HG03139 (cell line): ENCODE data around the gene ANKFN1.

Experiments
- ATAC-seq: cut with Tn5 transposase; IDR thresholded peaks from one replicate; pipeline ENCODE4 v1.9.1; 2021; ENCODE audit not compliant: unreplicated experiment

The ANKFN1 gene

DNA sequence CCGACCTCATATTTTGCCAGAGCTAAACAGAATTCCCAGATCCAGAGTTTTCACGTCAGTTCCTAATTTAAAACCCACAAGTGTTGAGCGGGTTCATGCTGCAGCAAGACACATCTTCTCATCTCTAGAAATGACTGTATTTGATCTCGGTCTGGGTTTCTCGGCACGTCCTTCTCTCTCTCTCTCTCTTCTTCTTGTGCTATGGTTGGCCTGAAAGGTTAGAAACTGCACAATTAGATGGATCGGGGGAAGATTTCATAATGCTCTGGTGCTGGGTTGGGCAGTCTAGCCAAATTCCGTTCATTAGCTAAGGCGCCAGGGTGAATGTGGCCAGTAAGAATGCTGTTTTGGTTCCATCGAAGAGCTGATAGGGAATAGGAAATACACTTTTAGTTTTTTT lies 281.3 kb downstream of the ANKFN1 start:
- no peak for ATAC-seq

GRCh38 chr17:56436142-56436541 lies 282.9 kb downstream of the ANKFN1 start:
- ATAC-seq = no peak

- ATAC-seq = no peak
These were observed 287.1 kb downstream of the ANKFN1 start for GRCh38 chr17:56440419-56440818.

GRCh38 chr17:56441308-56441707 lies 288.0 kb downstream of the ANKFN1 start:
- ATAC-seq = no peak

DNA sequence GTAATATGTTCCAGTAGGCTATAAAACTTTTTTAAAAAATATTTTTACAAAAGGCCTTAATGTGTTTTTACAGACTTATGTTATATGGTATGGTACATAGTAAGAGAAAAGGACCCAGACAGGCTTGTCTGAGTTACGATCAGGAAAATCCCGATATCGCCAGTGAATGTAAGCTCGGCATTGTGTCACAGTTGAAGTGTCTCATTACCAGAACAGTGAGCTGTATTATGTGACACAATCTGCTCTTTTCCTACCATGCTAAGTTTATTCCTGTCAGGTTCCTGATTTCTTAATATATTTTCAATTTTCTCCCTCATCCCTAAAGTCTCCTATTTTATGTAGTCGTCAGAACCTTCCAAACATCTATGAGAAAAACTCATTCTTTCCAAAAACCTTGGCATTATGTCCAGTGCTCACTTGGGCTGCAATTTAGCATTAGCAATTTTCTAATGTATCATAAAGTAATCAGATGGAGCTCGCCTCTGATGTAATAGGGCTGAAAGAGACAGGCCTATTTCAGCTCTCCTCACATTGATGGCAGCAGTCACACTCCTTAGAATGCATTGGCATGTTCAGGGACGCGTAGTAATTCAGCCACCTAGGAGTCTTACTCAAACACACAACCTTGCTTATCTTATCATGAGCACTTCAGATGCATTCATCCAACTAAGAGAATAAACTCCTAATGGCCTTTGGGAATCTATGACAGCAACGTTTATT lies 292.6 kb downstream of the ANKFN1 start:
- no peak for ATAC-seq

DNA sequence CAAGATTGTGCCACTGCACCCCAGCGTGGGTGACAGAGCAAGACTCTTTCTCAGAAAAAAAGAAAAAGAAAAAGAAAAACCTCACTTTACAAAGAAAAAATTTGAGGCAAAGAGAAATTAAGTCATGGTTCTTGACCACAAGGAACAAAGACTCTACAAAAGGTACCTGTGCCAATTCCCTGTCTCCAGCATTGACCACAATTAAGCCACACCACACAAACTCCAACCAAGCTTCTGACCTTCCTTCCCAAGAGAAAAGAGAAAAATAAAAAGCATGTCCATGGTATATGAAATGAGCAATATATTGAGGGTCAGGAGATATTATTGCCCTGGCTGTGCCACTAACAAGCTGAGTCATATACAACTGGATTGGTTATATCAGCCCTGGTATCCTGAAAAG lies 293.9 kb downstream of the ANKFN1 start:
- ATAC-seq = no peak

GRCh38 chr17:56448371-56448770 lies 295.1 kb downstream of the ANKFN1 start:
- ATAC-seq = no peak

DNA sequence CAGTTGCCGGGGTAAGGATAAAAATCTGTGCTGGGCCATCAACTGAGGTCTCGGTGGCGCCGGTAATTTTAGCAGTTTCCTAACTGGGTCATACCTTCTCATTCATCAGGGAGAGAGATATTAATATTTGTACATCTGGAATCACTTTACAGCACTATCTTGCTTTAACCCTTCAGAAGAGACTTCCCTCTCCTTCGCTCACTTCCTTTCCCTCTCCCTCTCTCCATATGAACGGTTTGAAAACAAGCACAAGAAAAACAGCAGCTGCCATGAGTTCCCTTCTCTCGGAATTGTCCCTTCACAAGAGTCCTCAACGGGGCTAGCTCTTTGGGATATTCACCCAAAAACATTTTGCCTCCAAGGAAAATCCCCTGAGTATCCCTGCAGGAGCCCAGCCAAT lies 295.9 kb downstream of the ANKFN1 start:
- no peak for ATAC-seq

DNA sequence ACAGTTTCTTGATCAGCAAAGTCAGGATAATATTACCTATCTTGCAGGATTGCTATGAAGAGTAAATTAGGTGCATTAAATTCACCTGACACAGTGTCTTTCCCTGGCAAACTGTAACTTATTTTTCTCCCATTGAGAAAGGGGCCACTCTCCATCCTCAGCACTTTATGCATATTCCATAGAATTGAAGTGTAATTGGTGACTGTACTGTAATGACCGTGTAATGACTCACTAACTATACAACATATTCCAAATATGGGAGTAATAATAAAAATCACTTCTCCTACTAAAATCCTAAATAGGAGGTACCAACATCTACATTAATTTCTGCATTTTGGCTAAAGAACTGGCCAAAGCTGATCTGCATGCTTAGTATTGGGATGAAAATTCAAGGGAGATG lies 298.4 kb downstream of the ANKFN1 start:
- ATAC-seq = no peak

- ATAC-seq = no peak
These were observed 299.2 kb downstream of the ANKFN1 start for GRCh38 chr17:56452461-56452860.

DNA sequence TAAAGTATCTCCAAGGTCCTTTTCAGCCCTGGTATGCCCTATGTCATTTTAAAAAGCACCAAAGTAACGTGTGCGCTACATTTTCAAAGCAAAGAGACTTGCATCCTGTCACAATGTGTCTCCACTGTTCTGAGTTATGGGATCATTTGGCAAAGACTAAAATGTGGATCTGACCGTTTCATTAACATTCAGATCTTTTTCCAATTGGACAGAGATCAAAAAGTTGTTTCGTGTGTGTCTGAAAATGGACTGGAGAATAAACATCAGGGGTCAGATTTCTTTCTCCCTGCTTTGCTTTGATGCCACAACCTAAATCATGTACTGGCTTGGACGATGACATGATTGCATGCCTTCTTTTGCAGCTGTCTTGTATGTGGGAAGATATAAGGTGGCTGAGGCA lies 304.2 kb downstream of the ANKFN1 start:
- no peak for ATAC-seq

DNA sequence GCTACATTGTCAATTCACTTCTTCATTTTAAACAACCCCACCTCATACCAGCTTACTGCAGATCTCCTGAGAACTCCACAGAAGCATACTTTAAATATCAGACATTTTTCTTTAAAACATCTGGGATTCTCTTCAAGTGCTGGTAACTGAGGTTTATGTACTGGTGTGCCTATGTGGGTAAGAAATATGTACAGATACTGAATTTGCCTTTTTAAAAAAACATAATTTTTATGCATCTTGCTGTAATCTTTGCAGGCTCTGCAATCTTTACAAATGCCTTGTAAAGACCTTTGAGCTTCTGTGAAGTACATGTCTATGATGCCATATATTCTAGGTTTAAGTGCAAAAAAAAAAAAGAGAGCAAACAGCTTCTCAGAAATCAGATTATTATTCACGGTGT lies 312.6 kb downstream of the ANKFN1 start:
- no peak for ATAC-seq

GRCh38 chr17:56468840-56469239 lies 315.6 kb downstream of the ANKFN1 start:
- ATAC-seq = no peak

DNA sequence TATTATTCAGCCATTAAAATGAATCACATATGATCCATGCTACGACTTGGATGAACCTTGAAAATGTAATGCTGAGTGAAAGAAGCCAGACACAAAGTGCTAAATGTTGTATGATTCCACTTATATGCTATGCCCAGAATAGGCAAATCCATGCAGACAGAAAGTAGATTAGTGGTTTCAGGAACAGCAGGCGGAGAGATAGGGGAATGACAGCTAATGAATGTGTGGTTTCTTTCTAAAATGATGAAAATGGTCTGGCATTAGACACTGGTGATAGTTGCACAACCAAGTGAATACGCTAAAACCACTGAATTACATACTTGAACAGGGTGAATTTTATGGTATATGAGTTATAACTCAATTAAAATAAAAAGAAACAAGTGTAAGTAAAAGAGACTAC lies 318.4 kb downstream of the ANKFN1 start:
- no peak for ATAC-seq

DNA sequence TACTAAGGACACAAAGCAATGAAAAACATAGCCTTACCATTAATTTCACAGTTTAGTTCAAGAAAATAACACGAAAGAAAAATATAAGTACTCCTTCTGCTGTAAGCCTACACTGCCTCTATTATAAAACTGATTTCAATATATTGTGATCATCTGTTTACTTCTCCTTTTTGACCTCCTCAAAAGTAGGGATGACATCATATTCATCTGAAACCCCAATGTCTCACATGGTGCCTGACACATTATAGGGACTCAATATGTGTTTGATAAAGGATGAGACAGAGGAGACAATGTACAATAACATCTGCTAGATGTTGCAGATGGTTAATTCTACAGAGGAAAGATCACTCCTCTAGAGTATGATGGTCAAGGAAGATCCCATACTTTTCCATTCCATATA lies 321.8 kb downstream of the ANKFN1 start:
- ATAC-seq = no peak

- ATAC-seq = no peak
These were observed 325.7 kb downstream of the ANKFN1 start for GRCh38 chr17:56478836-56479447.

GRCh38 chr17:56480501-56480900 lies 327.2 kb downstream of the ANKFN1 start:
- no peak for ATAC-seq

DNA sequence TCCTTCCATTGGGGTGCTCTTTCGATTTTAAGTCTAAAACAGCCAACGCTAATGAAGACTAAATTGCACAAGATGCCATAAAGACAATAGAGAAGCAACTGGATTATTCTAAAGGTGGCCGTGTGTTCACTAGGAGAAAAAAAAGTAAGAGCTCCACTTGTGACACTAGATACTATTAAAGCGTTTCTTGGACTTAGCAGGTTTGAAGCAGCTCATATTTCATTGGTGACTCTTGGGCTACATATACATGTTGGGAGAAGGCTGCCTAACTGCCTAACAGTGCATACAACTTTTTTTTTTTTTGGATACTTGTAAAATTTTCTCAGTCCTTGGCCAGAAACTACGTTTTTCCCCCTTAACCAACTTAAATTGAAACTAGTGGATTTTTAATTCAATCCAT lies 328.4 kb downstream of the ANKFN1 start:
- no peak for ATAC-seq

- no peak for ATAC-seq
These were observed 329.0 kb downstream of the ANKFN1 start for GRCh38 chr17:56482229-56482628.

DNA sequence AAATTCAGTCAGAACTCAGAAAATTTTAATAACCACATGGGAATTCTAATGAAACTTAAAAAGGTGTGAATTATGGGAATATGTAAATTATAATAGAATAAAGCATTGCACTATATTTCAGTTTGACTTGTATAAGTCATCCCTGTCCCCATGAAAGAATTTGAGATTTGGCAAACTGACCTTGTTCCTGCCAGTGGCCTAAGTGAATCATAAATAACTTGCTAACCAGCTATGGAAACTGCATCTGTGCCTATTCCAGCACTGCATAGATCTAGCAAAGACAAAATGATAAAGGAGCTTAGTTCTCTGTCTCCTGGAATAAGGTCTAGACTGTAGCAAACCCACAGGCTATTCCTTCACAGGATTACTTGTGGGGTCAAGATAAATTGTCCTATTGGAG lies 333.5 kb downstream of the ANKFN1 start:
- no peak for ATAC-seq

- no peak for ATAC-seq
These were observed 335.5 kb downstream of the ANKFN1 start for GRCh38 chr17:56488800-56489199.

DNA sequence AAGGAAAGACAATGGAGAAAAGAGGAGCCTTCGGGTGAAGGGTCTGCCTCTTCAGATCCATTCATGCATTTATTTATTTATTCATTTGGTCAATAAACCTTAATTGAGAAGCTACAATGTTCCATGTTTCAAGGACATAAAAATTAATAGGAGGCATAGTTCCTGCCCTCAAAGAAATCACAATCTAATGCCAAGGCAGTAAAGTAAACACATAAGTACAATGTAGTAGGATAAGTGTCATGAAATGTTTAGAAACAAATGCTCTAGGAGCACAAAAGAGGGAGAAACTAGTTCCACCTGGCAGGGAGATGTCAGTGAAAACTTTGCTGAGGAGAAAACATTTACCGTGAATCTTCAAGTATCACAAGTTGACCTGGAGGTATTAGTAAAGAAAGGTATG lies 336.7 kb downstream of the ANKFN1 start:
- ATAC-seq = no peak

- no peak for ATAC-seq
These were observed 342.3 kb downstream of the ANKFN1 start for GRCh38 chr17:56495556-56495955.
